Thyroid gland (tissue), 4 donors: ENCODE data around the gene NDST1.

ENCODE experiments used
- CTCF ChIP-seq, 6 experiments: fragments of 200-600 bp in 3 of 6; fragments of 450-650 bp in 3 of 6; sonication (generic) in 3 of 6; IDR thresholded peaks; one replicate each; pipeline ENCODE4 v1.5.1; 2016 to 2019; ENCODE audit warnings: antibody characterized with exemption in 6 of 6, mild to moderate bottlenecking in 2 of 6, inconsistent platforms in 1 of 6, moderate library complexity in 1 of 6
- POLR2A ChIP-seq, 2 donors: fragments of 450-650 bp; IDR thresholded peaks; one replicate each; pipeline ENCODE4 v1.6.1; 2017; ENCODE audit warnings: antibody characterized with exemption in 2 of 2, mild to moderate bottlenecking in 2 of 2, moderate library complexity in 1 of 2

GRCh38 chr5:150578781-150579461 lies 71.0 kb downstream of the NDST1 start:
- no peak for TF ChIP-seq CTCF (IDR thresholded peaks at IDR 0.05)
- TF ChIP-seq POLR2A (IDR thresholded peaks at IDR 0.05), result no peak
